Stimulated activated CD8-positive, alpha-beta memory T cell treated with anti-CD3 and anti-CD28 coated beads, Interleukin-7, amount 100 ng/mL, for 1 hour (primary cell): ENCODE measurements around the gene PLXNA1.

Experiments used
- DNase-seq, 2 donors: peaks; one replicate each; pipeline ENCODE4 v3.0.0-alpha.2; 2020; ENCODE audit warnings: low read depth in 2 of 2

The PLXNA1 gene

DNA sequence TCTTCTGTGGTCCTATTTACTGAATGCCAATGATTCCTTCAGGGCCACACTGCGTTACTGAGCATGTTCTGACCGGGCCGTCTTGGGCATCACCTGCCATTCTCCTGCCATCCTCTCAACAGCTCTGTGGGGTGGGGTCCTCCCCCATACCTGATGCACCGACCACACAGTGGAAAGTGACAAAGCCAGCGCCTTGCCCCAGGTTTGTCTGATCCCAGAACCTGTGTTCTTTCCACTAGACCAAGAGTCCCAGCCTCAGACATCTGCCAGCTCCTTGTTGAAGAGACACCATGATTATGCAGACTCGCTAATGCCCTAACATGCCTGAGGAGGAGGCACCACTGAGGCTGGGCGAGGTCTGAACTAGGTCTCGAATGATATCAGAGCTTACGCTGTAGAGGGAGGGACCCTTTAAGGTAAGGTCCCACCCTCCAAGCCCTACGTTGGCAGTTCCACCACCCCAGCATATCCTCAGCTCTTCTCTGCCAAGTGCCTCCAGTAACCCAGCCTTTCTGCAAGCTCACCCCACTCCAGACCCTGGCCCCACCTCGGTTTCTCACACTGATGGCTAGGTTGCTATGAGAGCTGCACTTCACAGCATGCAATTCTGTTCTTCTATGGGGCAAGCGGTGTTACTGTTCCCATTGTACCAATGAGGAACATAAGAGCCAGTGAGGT lies 29.8 kb upstream of the PLXNA1 start:
- no peak for DNase-seq

DNA sequence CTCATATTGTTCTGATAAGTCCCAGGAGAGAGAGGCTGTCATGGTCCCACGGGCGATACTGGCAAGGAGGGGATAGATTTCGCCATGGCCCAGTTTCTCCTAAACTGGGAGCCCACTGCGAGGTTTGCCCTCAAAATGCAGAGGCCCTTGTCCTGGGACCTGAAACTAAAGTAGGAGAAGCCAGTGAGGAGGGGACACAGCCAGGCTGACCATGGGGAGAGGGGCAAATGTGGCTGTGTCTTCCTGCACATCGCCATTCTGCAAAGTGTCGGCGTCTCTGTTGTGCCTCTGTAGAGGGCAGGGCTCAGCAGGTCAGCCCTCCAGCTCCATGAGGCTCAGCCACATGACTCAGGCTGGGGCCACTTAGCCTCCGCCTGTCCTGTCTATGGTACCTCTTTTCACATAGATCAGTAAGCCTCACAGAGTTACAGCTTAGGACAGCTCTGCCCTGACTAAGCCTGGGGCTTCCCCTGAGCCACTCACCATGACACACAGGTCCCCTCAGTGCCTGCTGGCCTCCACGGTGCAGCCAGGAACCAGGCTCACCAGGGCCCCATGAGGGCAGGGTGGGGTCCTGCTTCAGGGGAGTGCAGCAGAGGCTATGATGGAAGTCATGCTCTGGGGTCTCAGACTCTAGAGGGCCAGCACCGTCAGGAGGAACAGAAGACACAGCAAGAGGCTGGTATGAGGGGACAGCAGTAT lies 28.6 kb upstream of the PLXNA1 start:
- no peak for DNase-seq

DNA sequence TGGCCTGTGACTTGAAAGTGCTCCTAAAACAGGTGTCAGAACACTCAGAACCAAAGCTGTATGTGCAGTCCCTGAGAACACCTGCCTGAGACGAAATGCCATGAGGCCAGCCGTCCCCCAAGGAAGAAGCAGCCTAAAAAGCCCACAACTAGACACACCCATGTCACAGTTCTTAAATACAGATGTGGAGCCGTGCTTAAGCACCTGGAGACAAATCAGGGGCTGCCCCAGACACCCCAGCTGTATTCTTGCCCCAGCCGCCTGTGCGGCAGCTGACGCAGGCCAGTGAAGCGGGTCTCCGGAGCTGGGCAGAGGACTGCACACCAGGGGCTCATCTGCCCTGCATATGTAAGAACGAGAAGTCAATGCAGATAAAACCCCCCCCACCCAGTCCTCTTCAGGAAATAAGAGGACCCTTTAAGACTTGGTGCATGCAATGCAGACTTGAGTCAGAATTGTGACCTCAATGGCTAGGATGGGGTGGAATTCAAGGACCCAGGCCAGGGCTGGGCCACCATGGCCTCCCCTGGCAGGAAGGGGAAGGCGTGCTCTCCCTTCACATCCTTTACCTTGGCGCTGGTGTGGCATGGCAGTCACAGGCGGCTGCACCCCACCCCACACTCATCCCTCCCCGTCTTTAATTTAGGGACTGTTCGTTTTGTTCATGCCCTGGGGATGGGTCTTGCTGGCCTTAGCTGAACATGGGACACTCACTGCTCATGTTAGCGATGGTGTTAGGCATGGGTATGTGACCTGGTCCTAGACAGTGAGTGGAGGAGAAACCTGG lies 27.7 kb upstream of the PLXNA1 start:
- DNase-seq, result no peak

DNA sequence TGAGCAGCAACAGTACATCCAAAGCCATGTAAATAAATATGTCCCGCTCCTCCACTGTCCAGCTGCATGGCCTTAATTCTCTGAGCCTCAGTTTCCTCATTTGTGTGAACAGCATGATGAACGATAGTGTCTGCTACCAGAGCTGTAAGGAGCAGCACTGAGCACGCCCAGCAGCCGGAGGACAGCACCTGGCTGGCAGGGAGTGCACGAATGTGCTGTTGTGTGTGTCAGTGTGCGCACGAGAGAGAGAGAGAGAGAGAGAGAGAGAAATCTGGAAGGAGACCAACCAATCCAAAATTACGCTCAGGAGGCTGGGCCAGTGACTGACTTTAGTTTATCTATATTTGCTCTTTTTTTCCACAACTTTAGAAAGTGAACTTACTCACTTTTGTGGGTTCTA lies 26.6 kb upstream of the PLXNA1 start:
- no peak for DNase-seq

GRCh38 chr3:126956866-126957650 lies 25.9 kb upstream of the PLXNA1 start:
- no peak for DNase-seq

DNA sequence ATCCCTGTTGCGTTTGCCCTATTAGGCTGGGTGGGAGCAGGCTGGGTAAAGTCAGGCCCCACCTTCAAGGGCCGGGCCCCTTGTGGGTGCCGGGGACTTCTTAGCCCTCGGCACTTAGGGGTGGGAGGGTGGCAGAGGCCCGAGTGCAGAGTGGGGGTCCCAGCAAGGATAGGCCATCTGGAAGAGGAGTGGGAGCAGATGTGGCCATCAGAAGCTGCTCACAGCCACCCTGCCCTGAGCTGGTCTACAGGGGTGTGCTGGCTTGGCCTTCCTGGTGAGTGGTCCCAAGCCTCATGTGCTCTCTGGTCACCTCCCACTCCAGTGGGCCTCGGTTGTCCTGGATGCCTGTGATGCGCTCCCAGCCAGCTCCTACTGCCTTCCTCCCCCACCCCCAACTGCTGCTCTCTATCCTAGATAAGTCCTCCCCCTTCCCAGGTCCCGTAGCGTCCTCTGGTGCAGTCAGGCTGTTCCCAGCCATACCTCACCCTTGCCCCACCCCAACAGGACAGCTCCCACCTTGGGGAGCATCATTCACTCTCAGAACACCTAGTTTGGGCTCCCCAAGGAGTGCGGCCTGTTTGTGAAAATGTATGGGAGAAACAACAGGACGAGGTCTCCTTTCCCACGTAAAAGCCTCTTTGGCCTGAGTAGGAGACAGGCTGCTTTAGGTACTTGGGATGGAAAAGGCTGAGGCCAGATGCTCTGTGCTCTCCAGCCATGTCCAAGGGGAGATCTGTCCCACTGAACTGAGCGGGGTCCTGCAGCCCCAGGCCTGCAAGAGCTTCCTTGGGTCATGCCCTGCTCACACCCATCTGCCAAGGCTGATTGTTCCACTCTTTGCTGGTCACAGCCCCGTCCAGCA lies 24.9 kb upstream of the PLXNA1 start:
- DNase-seq, result no peak

GRCh38 chr3:126958638-126959085 lies 24.3 kb upstream of the PLXNA1 start:
- DNase-seq, result no peak

- no peak for DNase-seq
Observed at GRCh38 chr3:126959136-126959920, 23.6 kb upstream of the PLXNA1 start.

DNA sequence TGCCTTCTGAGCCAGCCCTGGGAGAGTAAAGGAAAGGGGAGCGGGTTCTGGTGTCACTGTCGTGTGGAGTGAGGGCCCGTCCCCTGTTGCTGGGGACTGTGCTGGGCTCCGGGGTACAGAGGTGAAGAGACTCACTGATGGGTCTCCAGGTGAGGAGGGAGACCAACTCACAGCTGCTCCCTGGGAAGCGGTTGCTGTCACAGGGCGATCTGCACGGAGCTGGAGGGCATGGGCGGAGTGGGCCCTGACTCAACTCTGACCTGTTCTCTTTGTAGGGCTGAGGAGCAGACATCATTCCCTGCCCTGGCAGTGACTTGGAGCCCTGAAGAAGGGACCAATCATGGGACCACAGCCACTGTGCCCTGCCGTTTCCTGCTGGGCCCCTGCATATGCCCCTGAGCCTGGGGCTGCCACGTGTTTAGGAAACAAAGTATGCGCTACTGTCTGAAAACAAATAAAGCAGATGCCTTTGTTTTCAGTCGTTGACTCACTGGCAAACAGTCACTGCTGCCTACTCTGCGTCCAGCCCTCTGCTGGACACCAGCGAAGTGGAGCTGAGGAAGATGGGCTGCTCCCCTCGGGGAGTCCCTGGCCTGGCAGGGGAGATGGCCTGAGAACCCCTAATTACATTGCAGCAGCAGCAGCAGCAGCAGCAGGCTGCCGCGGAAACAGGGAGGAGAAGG lies 22.9 kb upstream of the PLXNA1 start:
- DNase-seq, result no peak

DNA sequence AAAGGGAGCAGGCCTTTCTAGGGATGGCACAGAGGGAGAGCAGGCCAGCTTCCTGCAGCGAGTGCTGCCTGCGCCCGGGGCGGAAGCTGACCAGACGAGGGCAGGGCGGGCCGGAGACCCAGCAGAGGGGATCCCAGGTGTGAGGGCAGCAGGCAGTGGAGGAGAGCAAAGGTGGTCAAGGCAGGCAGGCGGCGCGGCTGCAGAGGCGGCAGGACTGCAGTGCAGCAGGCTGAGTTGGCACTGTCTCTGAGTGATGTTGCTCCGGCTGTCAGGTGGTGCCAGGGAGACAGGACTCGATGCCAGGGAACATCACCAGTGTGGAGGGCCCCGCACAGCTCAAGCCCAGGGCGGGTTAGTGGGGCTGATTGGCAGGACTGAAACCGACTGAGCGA lies 22.3 kb upstream of the PLXNA1 start:
- DNase-seq, result no peak

GRCh38 chr3:126961191-126961790 lies 21.6 kb upstream of the PLXNA1 start:
- no peak for DNase-seq

DNA sequence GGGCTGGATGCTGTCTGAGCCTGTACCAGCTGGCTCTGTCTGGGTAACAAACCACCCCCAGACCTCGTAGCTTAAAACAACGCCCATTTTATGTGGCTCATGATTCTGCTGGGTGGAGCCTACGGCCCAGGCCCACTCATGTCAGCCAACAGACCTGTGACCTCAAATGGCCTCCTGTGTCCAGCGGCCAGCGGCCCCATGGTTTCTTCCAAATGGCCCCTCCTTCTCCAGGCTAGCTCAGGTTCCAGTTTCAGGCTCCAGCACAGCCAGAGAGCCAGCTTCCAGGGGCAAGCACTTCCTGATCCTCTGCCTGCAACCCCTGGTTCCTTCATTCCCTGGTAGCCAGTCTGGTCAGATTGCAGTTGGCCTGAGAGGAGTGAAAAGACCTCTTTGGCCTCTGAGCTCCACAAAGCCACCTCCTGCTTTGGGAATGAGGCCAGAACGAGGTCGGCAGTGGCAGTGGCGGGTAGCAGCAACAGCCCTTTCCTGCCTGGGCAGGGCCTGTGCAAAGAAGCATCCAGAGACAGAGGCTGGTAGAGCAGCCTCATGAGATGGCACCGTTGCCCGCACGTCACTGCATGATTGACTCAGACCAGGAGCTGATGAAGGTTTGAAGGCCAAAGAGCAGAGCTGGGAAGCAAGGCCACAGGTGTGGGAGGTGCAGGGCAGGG lies 21.0 kb upstream of the PLXNA1 start:
- DNase-seq, result no peak

- DNase-seq, result no peak
Observed at GRCh38 chr3:126962756-126963155, 20.2 kb upstream of the PLXNA1 start.

DNA sequence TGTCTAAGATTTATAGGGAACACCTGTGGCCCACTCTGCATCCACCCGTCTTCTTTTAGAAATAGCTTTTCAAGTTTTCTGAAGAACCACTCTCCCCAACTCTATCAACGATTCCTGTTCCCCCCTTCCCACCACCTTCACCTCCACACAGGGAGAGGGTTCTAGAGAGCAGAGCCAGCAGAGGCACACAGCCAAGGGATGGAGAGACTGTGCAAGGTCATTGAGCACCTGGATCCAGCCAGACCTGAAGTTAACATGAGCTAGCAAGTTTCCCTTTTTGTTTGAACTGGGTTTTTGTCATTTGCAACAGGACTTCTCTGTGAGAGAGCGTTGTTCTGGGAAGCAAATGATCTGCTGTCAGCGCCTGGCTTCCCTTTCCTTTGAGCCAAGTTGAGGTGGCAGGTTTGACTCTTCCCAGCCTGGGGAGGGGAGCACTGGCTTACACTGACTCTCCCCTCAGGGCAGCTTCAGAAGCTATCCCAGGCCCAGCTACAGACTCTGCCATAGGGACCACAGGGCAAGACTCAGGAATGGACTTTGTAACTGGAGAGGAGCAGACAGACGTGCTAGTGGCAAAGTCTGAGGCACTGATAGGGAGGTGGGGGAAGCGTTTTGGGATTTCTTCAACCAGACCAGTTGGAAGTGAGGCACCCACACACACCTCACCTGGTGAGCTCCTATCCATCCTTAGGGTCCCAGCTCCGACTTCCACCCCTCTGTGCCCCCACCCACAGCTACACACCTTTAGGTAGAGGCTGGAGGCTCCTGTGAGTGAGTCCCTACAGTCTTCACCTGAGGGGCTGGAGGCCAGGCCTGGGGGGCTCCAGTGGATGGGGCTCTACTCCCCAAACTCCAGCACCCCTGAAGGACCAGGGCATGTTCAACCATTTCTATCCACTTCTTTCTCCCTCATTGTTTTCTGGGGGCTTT lies 19.4 kb upstream of the PLXNA1 start:
- DNase-seq, result no peak

DNA sequence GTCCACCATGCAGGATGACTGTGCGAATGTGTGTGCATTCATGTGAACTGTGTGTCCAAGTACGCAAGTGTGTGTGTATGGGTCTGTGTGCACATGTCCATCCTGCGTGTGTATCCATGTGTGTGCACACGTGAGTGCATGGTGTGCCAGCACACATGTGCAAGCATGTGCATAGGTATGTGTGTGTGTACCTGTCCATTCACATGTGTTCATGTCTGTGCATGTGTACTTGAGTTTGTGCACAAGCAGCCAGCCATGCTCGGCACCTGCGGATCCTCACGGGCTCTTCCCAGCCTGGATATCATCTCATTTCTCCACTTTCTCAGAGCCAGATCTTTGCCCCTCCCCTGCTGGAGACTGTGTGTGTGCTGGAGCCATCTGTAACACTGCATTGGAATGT lies 18.7 kb upstream of the PLXNA1 start:
- no peak for DNase-seq

GRCh38 chr3:126964950-126965349 lies 18.0 kb upstream of the PLXNA1 start:
- DNase-seq, result no peak

DNA sequence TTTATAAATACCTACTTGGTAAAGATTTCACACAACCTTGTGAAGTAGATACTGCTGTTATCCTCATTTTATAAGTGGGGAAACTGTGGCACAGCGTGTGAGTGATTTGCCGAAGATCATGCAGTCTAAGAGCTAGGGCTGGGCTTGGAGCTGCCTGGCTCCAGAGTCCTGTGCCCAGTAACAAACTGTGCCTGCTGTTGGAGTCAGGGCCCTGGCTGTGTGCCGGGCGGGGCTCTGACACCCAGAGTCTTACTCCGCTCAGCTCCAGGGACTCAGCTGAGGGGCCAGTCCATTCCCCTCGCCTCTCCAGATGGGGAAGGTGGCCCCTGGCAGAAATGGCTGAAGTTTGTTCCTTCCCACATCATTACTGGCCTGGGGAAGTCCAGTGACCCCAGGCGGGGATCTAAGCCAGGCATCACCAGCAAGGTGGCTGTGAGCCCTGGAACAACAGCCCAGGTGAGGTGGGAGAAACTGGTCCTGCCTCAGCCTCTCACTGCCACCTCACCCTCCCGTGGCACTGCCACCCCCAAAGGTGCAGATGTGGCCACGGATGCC lies 17.3 kb upstream of the PLXNA1 start:
- no peak for DNase-seq
